Right lung (tissue), 10 donors: ENCODE results near the gene GMEB2. TPM values are rescaled to one million over a fixed set of nuclear protein-coding genes. Genes with fewer than 3 reads are reported as not detected.
"Not testable (repeated sequence)": the region's sequence is repeated elsewhere in the genome, so short reads cannot be mapped to it uniquely, and the experiment has no call there.

ENCODE experiments used
- DNase-seq, 2 donors: peaks; one replicate each; pipeline ENCODE4 v3.0.0-alpha.2; 2013
- long read RNA-seq, 8 donors: transcript quantifications; one replicate each; lab custom pipeline, GENCODE V29; 2026
- polyA plus RNA-seq, 5 donors: library from polyadenylated mRNA; unstranded; fragments of 120-200 nt; gene quantifications; one replicate each; pipeline versions ENCODE4 v1.2.1 to v1.2.3, GENCODE V29; 2013; ENCODE audit warnings: inconsistent platforms in 1 of 5, low replicate concordance in 1 of 5; ENCODE audit not compliant: insufficient read length in 5 of 5, insufficient read depth in 1 of 5

Gene GMEB2
- polyA plus RNA-seq: 10 to 100 TPM in 2 of 5 donors, 1 to 10 TPM in 3; 7.7 to 13.5 (median 9.9) TPM
- long read RNA-seq, donor 1, full-length matches to known transcripts: 5 of 5 reads
- long read RNA-seq, donor 1, partial matches to known transcripts: 0 of 5 reads
- long read RNA-seq, donor 1, other reads (novel, unspliced or antisense): 0 of 5 reads
- long read RNA-seq, donor 2, full-length matches to known transcripts: 4 of 4 reads
- long read RNA-seq, donor 2, partial matches to known transcripts: 0 of 4 reads
- long read RNA-seq, donor 2, other reads (novel, unspliced or antisense): 0 of 4 reads
- long read RNA-seq, donor 3, full-length matches to known transcripts: 1 of 1 reads
- long read RNA-seq, donor 3, partial matches to known transcripts: 0 of 1 reads
- long read RNA-seq, donor 3, other reads (novel, unspliced or antisense): 0 of 1 reads
- long read RNA-seq, donor 4, full-length matches to known transcripts: 1 of 1 reads
- long read RNA-seq, donor 4, partial matches to known transcripts: 0 of 1 reads
- long read RNA-seq, donor 4, other reads (novel, unspliced or antisense): 0 of 1 reads
- long read RNA-seq, donor 5, full-length matches to known transcripts: 3 of 3 reads
- long read RNA-seq, donor 5, partial matches to known transcripts: 0 of 3 reads
- long read RNA-seq, donor 5, other reads (novel, unspliced or antisense): 0 of 3 reads
- long read RNA-seq, donor 6, full-length matches to known transcripts: 2 of 2 reads
- long read RNA-seq, donor 6, partial matches to known transcripts: 0 of 2 reads
- long read RNA-seq, donor 6, other reads (novel, unspliced or antisense): 0 of 2 reads
- long read RNA-seq, donor 7, full-length matches to known transcripts: 5 of 11 reads
- long read RNA-seq, donor 7, partial matches to known transcripts: 6 of 11 reads
- long read RNA-seq, donor 7, other reads (novel, unspliced or antisense): 0 of 11 reads
- long read RNA-seq, donor 8, full-length matches to known transcripts: 3 of 3 reads
- long read RNA-seq, donor 8, partial matches to known transcripts: 0 of 3 reads
- long read RNA-seq, donor 8, other reads (novel, unspliced or antisense): 0 of 3 reads

DNA sequence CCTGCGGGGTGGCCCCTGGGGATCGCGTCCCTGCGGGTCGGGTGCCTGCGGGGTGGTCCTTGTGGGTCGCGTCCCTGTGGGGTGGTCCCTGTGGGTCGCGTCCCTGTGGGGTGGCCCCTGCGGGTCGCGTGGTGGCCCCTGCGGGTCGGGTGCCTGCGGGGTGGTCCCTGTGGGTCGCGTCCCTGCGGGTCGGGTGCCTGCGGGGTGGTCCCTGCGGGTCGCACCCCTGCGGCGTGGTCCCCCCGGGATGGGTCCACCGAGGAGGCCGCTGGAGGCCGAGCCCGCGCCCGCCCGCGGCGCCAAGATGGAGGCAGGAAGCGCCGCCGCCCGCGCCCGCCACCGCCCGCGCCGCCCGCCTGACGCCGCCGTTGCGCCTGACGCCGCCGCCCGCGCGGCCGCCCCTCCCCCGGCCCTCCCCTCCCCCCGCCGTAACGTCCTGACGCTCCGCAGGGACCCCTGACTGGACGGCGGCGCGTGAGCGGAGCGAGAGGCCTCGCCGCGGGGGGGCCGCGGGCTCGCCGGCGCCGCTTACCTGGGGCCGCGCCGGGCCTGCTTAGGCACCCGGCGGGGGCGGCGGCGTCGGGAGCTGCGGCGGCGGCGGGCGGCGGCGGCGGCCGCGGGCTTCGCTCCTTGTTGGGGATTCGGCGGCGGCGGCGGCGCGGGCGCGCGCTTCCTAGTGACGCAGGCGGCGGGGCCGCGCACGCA is at the start of gene GMEB2:
Gene GMEB2 (minus strand): TSS at position 678 of the 705 bp plus-strand sequence. CDS start 7,704 bp downstream, outside the sequence.
- peak; percentile 69 to 76 for DNase-seq

DNA sequence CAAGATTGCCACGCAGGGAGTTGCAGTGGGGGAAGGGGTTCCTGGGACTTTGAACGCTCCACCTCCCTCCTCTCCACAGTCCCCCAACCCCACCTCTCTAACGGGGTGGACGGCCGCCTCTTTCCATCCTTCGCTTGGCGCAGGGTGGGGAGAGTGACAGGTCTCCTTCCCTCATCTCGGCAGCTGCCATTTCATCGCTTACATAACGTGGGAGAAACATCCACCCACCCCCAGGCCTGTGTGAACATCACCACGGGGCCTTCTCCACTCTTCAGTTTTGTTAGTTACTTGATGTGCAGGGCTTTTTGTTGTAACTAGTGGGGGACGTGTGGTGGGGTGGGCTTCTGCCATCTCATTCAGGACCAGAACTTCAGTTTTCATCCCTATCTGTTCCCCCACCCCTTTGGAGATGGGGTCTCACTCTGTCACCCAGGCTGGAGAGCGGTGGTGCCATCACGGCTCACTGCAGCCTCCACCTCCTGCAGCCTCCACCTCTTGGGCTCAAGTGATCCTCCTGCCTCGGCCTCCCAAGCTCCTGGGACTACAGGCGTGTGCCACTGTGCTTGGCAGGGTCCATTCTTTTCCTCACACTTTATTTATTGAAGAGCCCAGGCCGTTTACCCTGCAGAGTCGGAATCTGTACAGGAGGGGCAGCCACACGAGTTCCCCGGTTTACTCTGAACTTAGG is 48.9 kb upstream of the GMEB2 start:
- DNase-seq: no peak

DNA sequence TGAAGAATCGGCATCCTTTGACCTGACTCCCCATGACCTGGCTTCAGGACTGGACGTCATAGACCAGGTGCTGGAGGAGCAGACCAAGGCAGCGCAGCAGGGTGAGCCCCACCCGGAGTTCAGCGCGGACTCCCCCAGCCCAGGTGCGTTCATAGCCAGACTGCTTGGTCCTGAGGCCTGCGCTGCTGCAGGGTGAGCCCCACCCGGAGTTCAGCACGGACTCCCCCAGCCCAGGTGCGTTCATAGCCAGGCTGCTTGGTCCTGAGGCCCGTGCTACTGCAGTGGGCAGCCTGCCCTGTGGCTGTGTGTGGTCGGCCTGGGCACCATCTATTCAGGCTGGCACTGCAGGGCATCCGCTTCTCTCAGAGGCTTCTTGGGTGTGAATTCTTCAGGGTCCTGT is 47.0 kb upstream of the GMEB2 start:
- no peak for DNase-seq

DNA sequence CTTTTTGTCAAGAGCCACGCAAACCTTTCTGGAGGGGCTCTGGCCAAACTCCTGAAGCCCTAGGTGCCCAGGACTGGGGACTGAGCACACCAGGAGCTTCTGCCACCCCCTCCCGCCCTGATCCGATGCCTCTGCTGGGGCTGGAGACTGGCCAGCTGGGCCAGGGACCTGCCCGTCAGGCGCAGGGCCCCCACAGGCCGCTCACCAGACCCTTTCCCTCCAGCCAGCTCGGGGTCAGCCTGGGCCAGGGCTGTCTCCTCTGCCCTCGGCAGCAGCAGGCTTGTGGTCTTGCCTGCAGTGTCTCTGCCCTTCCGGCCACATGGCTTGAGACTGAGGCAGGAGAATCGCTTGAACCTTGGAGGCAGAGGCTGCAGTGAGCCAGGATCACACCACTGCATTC is 45.8 kb upstream of the GMEB2 start:
- no peak for DNase-seq

- DNase-seq: not testable (repeated sequence)
Observed at GRCh38 chr20:63671695-63672094, 44.8 kb upstream of the GMEB2 start.

- DNase-seq: no peak
Observed at GRCh38 chr20:63668351-63668750, 41.5 kb upstream of the GMEB2 start.

DNA sequence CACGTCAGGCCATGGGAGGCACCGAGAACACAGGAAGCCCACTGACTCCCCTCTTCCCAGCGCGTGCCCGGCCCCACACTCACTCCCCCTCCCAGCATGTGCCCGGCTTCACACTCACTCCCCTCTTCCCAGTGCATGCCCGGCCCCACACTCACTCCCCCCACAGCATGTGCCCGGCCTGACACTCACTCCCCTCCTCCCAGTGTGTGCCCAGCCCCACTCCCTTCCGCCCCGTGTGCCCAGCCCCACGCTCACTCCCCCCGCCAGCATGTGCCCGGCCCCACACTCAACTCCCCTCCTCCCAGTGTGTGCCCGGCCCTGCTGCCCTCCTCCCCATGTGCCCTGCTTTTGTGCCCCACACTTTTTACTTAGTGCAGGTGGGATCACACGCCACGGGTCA is 41.0 kb upstream of the GMEB2 start:
- no peak for DNase-seq

- DNase-seq: no peak
Observed at GRCh38 chr20:63665708-63666107, 38.8 kb upstream of the GMEB2 start.

- no peak for DNase-seq
Observed at GRCh38 chr20:63664861-63665594, 38.1 kb upstream of the GMEB2 start.

GRCh38 chr20:63664143-63664851 is 37.4 kb upstream of the GMEB2 start:
- DNase-seq: no peak

GRCh38 chr20:63663332-63664066 is 36.6 kb upstream of the GMEB2 start:
- no peak for DNase-seq

GRCh38 chr20:63662813-63663189 is 35.9 kb upstream of the GMEB2 start:
- DNase-seq: no peak

DNA sequence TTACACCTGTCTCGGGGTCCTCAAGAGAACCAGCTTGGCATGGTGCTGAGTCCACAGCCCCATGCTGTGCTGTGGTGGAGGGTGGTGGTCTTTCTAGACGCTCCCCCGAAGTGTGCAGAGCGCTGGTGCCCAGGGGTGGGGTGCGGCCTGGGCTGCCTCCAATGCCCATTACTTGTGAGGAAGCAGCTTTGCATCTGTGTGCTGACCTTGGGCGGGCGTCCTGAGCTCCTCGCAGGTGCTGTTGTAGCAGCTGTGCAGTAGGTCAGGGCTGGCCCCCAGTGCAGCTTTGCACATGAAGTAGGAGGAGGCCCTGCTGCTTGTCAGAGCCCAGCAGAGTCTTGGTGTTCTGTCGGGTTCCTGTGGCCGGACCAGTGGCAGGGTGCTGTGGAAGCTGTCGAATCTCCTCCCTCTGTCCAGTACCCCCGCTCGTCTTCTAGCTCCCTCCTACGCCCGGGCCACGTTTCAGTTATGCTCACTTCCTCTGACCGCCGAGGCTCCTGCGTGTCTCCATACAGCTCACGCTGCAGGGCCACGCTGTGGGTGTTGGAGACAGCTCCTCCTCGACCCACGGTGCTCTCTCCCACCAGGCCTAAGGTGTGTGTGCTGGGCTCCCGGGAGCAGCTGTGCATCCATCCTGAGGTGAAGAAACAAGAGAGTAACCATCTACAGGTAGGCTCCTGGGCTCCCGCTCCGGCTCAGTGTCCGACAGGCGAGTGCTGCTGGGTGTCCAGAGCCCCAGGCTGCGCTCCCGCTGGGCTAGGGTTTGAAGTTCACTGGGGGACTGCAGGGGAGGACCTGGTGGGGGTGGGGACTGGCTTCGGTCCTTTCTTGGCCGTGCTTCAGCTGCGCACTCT is 35.3 kb upstream of the GMEB2 start:
- DNase-seq: no peak

DNA sequence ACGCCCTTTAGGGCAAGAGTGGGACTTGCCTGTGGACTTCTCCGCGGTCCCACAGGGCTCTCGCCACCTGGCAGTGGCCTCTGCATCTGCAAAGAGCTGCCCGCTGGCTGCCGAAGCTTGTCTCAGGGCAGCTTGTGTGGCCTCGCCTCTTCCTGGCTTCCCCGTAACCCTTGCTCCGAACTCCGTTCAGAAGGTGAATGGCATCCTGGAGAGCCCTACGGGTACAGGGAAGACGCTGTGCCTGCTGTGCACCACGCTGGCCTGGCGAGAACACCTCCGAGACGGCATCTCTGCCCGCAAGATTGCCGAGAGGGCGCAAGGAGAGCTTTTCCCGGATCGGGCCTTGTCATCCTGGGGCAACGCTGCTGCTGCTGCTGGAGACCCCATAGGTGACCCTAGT is 34.2 kb upstream of the GMEB2 start:
- DNase-seq: no peak

- DNase-seq: no peak
Observed at GRCh38 chr20:63660622-63661021, 33.7 kb upstream of the GMEB2 start.

DNA sequence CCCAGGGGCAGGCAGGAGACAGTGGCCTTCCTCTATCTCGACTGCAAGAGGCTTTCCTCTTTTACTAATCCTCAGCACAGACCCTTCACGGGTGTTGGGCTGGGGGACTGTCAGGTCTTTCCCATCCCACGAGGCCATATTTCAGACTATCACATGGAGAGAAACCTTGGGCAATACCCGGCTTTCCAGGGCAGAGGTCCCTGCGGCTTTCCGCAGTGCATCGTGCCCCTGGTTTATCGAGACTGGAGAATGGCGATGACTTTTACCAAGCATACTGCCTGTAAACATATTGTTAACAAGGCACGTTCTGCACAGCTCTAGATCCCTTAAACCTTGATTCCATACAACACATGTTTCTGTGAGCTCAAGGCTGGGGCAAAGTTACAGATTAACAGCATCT is 33.3 kb upstream of the GMEB2 start:
- not testable (repeated sequence) for DNase-seq

DNA sequence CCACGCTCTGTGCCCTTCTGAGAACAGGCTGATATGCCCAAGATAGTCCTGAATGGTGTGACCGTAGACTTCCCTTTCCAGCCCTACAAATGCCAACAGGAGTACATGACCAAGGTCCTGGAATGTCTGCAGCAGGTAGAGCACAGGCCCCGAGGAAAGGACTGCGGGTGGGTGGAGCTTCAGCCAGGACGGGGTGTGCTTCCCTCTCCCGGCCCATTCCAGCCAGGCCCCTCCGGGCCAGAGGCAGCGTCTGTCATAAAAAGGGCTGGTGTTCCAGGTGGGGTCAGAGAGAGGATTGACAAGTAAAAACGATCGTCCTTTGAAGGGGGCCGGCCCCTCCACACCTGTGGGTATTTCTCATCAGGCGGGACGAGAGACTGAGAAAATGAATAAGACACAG is 32.5 kb upstream of the GMEB2 start:
- DNase-seq: no peak

- no peak for DNase-seq
Observed at GRCh38 chr20:63658749-63659187, 31.9 kb upstream of the GMEB2 start.
